Activated naive CD8-positive, alpha-beta T cell treated with anti-CD3 and anti-CD28 coated beads for 36 hours (primary cell): ENCODE measurements around the gene BEND6. TPM values are rescaled to one million over a fixed set of nuclear protein-coding genes. Genes with fewer than 3 reads are reported as not detected.
"Not testable (repeated sequence)": the region's sequence is repeated elsewhere in the genome, so short reads cannot be mapped to it uniquely, and the experiment has no call there.

ENCODE experiments used
- DNase-seq: peaks from one replicate; pipeline ENCODE4 v3.0.0; 2021
- H3K27ac Mint-ChIP-seq: one replicate; pipeline ENCODE4 v1.8.0; 2022; ENCODE audit warnings: mild to moderate bottlenecking, moderate library complexity, mixed read lengths
- H3K27me3 Mint-ChIP-seq: one replicate; pipeline ENCODE4 v1.8.0; 2022; ENCODE audit warnings: mild to moderate bottlenecking, mixed read lengths
- H3K36me3 Mint-ChIP-seq: one replicate; pipeline ENCODE4 v1.8.0; 2021; ENCODE audit warnings: mild to moderate bottlenecking, mixed read lengths
- H3K4me1 Mint-ChIP-seq: one replicate; pipeline ENCODE4 v1.8.0; 2021; ENCODE audit warnings: mixed read lengths
- H3K4me3 Mint-ChIP-seq: one replicate; pipeline ENCODE4 v1.8.0; 2022; ENCODE audit warnings: mild to moderate bottlenecking, moderate library complexity, mixed read lengths
- H3K9me3 Mint-ChIP-seq: one replicate; pipeline ENCODE4 v1.8.0; 2022; ENCODE audit warnings: mixed read lengths
- total RNA-seq, 2 experiments: library from RNA; stranded (reverse); gene quantifications; one replicate each; pipeline ENCODE4 v1.2.3, GENCODE V29; 2021

The BEND6 gene
- total RNA-seq, 2 experiments from 2014 or later = not detected

DNA sequence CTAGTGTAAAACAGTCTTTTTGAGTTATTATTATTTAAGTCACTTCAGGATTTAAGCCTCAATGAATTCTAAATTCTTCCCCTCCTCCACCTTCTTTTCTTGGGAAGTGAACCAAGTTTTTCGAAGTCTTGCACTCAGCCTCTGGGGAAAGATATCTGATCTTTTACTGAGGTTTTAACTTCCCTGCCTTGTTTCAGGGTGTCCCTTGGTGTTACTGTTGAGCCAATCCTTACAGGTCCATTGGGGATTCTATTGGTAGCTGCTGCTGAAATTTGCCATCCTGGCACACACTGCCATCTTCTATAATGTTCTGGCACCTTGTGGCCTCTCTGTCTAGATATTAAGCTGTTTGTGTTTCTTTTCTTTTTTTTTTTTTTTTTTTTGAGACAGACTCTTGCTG lies 31.7 kb downstream of the BEND6 start:
- Mint-ChIP-seq H3K4me1 (no peaks in the 10 kb centered on the region), H3K27ac (no peak overlapping the region), H3K36me3 (no peaks in the 10 kb centered on the region), H3K9me3 (no peaks in the 10 kb centered on the region), H3K27me3 (peaks cover 20% of the 10 kb centered on the region), H3K4me3 (no peak overlapping the region)
- DNase-seq = no peak

DNA sequence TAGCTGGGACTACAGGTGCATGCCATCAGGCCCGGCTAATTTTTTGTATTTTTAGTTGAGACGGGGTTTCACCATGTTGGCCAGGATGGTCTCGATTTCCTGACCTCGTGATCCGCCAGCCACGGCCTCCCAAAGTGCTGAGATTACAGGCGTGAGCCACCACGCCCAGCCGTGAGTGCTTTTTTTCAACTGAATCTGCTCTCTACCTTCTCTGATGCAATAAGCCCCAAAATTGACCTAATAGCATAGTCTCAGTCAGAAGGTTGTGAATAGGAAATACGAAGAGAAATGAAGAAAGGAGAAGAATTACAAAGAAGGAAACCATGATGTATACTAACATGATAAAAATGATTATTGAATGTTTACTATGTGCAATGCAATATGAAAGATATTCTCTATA lies 33.2 kb downstream of the BEND6 start:
- no peaks in the 10 kb centered on the region for H3K36me3 Mint-ChIP-seq
- peaks cover 28% of the 10 kb centered on the region for H3K27me3 Mint-ChIP-seq
- no peaks in the 10 kb centered on the region for H3K4me1 Mint-ChIP-seq
- DNase-seq = no peak
- H3K27ac Mint-ChIP-seq = no peak overlapping the region
- H3K9me3 Mint-ChIP-seq = no peaks in the 10 kb centered on the region
- H3K4me3 Mint-ChIP-seq = no peak overlapping the region

GRCh38 chr6:56992036-56992435 lies 37.1 kb downstream of the BEND6 start:
- Mint-ChIP-seq H3K4me3 (no peak overlapping the region), H3K4me1 (no peaks in the 10 kb centered on the region), H3K36me3 (no peaks in the 10 kb centered on the region), H3K27ac (no peak overlapping the region), H3K27me3 (peaks cover 28% of the 10 kb centered on the region), H3K9me3 (no peaks in the 10 kb centered on the region)
- DNase-seq = no peak

- Mint-ChIP-seq H3K4me3 (no peak overlapping the region), H3K27ac (no peak overlapping the region), H3K4me1 (no peaks in the 10 kb centered on the region), H3K36me3 (no peaks in the 10 kb centered on the region), H3K9me3 (no peaks in the 10 kb centered on the region), H3K27me3 (peaks cover 28% of the 10 kb centered on the region)
- DNase-seq = no peak
Measured at GRCh38 chr6:56992703-56993102, 37.8 kb downstream of the BEND6 start.

- H3K27ac Mint-ChIP-seq = no peak overlapping the region
- peaks cover 2% of the 10 kb centered on the region for H3K9me3 Mint-ChIP-seq
- H3K4me3 Mint-ChIP-seq = no peak overlapping the region
- H3K4me1 Mint-ChIP-seq = no peaks in the 10 kb centered on the region
- H3K27me3 Mint-ChIP-seq = peaks cover 15% of the 10 kb centered on the region
- H3K36me3 Mint-ChIP-seq = peaks cover 2% of the 10 kb centered on the region
- no peak for DNase-seq
Measured at GRCh38 chr6:56995347-56995902, 40.5 kb downstream of the BEND6 start.

GRCh38 chr6:56996401-56996800 lies 41.5 kb downstream of the BEND6 start:
- no peak for DNase-seq
- H3K9me3 Mint-ChIP-seq = peaks cover 2% of the 10 kb centered on the region
- H3K27ac Mint-ChIP-seq = no peak overlapping the region
- H3K4me1 Mint-ChIP-seq = no peaks in the 10 kb centered on the region
- no peak overlapping the region for H3K4me3 Mint-ChIP-seq
- H3K36me3 Mint-ChIP-seq = peaks cover 2% of the 10 kb centered on the region
- peaks cover 15% of the 10 kb centered on the region for H3K27me3 Mint-ChIP-seq

- peaks cover 4% of the 10 kb centered on the region for H3K27me3 Mint-ChIP-seq
- H3K27ac Mint-ChIP-seq = no peak overlapping the region
- DNase-seq = no peak
- H3K4me1 Mint-ChIP-seq = no peaks in the 10 kb centered on the region
- H3K4me3 Mint-ChIP-seq = no peak overlapping the region
- H3K9me3 Mint-ChIP-seq = peaks cover 2% of the 10 kb centered on the region
- peaks cover 2% of the 10 kb centered on the region for H3K36me3 Mint-ChIP-seq
Measured at GRCh38 chr6:56999049-56999448, 44.1 kb downstream of the BEND6 start.

- not testable (repeated sequence) for H3K9me3 Mint-ChIP-seq, H3K4me1 Mint-ChIP-seq
Measured at GRCh38 chr6:56999748-57000147, 44.8 kb downstream of the BEND6 start.

GRCh38 chr6:57002197-57002596 lies 47.3 kb downstream of the BEND6 start:
- H3K27me3 Mint-ChIP-seq = no peaks in the 10 kb centered on the region
- no peak overlapping the region for H3K4me3 Mint-ChIP-seq
- no peak overlapping the region for H3K27ac Mint-ChIP-seq
- no peaks in the 10 kb centered on the region for H3K4me1 Mint-ChIP-seq
- DNase-seq = no peak
- H3K9me3 Mint-ChIP-seq = peaks cover 2% of the 10 kb centered on the region
- peaks cover 2% of the 10 kb centered on the region for H3K36me3 Mint-ChIP-seq

More at GRCh38 chr6:56999748-57000147, 44.8 kb downstream of the BEND6 start:
- not testable (repeated sequence) for H3K36me3 Mint-ChIP-seq, H3K4me3 Mint-ChIP-seq, DNase-seq, H3K27ac Mint-ChIP-seq, H3K27me3 Mint-ChIP-seq

DNA sequence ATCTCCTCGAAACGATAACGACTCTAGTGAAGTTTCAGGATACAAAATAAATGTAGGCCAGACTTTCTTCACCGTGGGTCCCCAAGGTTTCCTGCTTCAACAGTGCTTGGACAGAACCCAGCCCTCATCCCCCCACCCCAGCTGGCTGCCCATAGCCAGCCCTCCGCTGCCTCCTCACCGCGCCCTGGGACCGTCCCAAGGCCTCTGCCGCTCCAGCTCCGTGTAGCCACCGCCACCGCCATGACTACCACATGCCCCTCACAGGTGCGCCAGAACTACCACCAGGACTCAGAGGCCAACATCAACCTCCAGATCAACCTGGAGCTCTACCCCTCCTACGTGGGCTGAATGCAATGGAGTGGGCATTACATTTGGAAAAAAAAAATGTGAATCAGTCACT lies 49.4 kb downstream of the BEND6 start:
- Mint-ChIP-seq H3K4me3 (no peak overlapping the region), H3K27ac (no peak overlapping the region), H3K9me3 (no peaks in the 10 kb centered on the region), H3K27me3 (no peaks in the 10 kb centered on the region), H3K36me3 (no peaks in the 10 kb centered on the region), H3K4me1 (no peaks in the 10 kb centered on the region)
- DNase-seq = no peak

DNA sequence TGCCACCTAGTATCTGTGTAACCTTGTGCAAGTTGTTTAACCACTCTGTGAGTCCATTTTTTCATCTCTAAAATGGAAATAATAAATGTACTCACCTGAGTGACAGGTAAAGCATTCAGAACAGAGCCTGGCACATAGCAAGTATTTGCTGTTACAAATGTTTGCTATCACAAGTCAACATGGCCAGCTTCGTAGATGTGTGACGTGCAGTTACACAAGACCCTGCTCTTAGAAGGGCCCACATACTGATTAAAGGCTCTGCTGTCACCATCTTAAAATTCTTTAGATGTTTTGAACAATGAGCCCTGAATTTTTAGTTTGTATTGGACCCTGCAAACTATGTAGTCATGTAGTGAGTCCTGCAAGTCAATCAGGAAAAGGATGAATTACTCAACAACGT lies 51.2 kb downstream of the BEND6 start:
- no peaks in the 10 kb centered on the region for H3K9me3 Mint-ChIP-seq
- DNase-seq = no peak
- H3K4me3 Mint-ChIP-seq = no peak overlapping the region
- H3K36me3 Mint-ChIP-seq = no peaks in the 10 kb centered on the region
- H3K27me3 Mint-ChIP-seq = peaks cover 4% of the 10 kb centered on the region
- no peak overlapping the region for H3K27ac Mint-ChIP-seq
- no peaks in the 10 kb centered on the region for H3K4me1 Mint-ChIP-seq

DNA sequence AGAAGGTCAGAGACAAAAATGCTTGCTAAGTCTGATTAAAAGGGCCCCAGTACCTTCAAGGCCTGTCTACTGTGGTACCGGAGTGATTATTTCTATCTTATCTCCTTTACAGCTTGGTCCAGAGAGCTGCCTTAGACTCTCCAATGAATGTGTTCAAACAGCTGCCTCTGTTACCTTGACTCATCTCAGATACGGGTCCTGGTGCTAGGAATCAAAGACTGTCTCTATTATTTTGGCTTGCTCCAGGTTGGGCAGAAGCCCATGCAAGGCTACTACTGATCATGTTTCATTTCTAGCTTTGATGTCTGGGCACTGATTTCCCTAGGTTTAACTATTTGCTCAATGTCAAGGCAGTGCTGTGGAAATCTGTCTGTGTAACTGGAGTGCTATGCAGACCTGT lies 53.2 kb downstream of the BEND6 start:
- not testable (repeated sequence) for H3K4me3 Mint-ChIP-seq, H3K36me3 Mint-ChIP-seq, H3K27me3 Mint-ChIP-seq, DNase-seq, H3K4me1 Mint-ChIP-seq, H3K27ac Mint-ChIP-seq, H3K9me3 Mint-ChIP-seq

GRCh38 chr6:57013521-57013926 lies 58.6 kb downstream of the BEND6 start:
- Mint-ChIP-seq H3K9me3 (no peaks in the 10 kb centered on the region), H3K27me3 (peaks cover 7% of the 10 kb centered on the region), H3K27ac (no peak overlapping the region), H3K4me1 (no peaks in the 10 kb centered on the region), H3K36me3 (no peaks in the 10 kb centered on the region), H3K4me3 (no peak overlapping the region)
- no peak for DNase-seq

DNA sequence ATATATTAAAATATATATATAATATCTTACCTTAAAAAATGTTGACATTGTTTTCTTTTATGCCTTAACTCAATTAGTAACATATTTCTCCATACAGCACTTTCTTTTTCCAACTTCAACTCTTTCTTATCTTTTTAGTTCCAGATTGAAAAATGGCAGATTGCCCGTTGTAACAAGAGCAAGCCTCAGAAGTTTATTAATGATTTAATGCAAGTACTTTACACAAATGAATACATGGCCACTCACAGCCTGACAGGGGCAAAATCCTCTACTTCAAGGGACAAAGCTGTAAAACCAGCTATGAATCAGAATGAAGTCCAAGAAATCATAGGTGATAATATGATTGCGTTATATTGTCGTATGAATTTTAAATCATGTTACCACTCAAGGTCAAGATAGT lies 62.2 kb downstream of the BEND6 start:
- DNase-seq = no peak
- Mint-ChIP-seq H3K9me3 (no peaks in the 10 kb centered on the region), H3K27ac (no peak overlapping the region), H3K4me3 (no peak overlapping the region), H3K27me3 (peaks cover 3% of the 10 kb centered on the region), H3K4me1 (no peaks in the 10 kb centered on the region), H3K36me3 (no peaks in the 10 kb centered on the region)

DNA sequence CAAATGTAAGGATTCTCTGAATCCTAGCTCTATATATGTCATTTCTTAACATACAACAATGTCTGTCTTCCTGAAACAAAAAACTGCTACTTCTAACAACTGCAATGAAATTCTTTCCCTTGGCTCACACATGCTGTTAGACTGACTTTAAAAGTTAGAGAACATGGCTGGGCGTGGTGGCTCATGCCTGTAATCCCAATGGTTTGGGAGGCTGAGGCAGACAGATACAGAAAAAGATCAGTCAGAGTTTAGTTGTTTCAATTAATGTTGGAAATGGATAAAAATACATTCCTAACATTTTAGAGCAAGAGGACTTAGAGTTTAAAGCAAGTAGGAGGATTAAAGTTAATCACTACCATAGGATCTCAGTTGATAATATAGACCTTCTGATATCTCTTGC lies 62.9 kb downstream of the BEND6 start:
- Mint-ChIP-seq H3K4me3 (no peak overlapping the region), H3K4me1 (no peaks in the 10 kb centered on the region), H3K27ac (no peak overlapping the region)

GRCh38 chr6:57019434-57019833 lies 64.5 kb downstream of the BEND6 start:
- H3K27me3 Mint-ChIP-seq = peaks cover 3% of the 10 kb centered on the region
- H3K27ac Mint-ChIP-seq = no peak overlapping the region
- DNase-seq = no peak
- H3K4me3 Mint-ChIP-seq = no peak overlapping the region
- no peaks in the 10 kb centered on the region for H3K4me1 Mint-ChIP-seq
- no peaks in the 10 kb centered on the region for H3K36me3 Mint-ChIP-seq
- H3K9me3 Mint-ChIP-seq = peaks cover 2% of the 10 kb centered on the region

More for the DNA sequence above, 62.9 kb downstream of the BEND6 start:
- no peaks in the 10 kb centered on the region for H3K36me3 Mint-ChIP-seq
- peaks cover 3% of the 10 kb centered on the region for H3K27me3 Mint-ChIP-seq
- no peaks in the 10 kb centered on the region for H3K9me3 Mint-ChIP-seq
- DNase-seq = no peak
